GM19193 (cell line): ENCODE measurements around the gene TNMD.

ENCODE experiments used
- POLR2A ChIP-seq: IDR thresholded peaks from 4 replicates; pipeline ENCODE4 v1.6.1; 2011; ENCODE audit not compliant: insufficient read depth, insufficient read length; ENCODE audit errors: extremely low read depth

TNMD gene

GRCh38 chrX:100584611-100585010, at the start of gene TNMD:
Gene TNMD, plus strand, starts transcription at chrX:100584936. Its CDS starts 83 bp downstream, at chrX:100585019.
- TF ChIP-seq POLR2A, result no peak

GRCh38 chrX:100586747-100587146, 2.0 kb downstream of the TNMD start:
- TF ChIP-seq POLR2A, result no peak

- TF ChIP-seq POLR2A, result no peak
These were observed 3.1 kb downstream of the TNMD start for GRCh38 chrX:100587861-100588260.

DNA sequence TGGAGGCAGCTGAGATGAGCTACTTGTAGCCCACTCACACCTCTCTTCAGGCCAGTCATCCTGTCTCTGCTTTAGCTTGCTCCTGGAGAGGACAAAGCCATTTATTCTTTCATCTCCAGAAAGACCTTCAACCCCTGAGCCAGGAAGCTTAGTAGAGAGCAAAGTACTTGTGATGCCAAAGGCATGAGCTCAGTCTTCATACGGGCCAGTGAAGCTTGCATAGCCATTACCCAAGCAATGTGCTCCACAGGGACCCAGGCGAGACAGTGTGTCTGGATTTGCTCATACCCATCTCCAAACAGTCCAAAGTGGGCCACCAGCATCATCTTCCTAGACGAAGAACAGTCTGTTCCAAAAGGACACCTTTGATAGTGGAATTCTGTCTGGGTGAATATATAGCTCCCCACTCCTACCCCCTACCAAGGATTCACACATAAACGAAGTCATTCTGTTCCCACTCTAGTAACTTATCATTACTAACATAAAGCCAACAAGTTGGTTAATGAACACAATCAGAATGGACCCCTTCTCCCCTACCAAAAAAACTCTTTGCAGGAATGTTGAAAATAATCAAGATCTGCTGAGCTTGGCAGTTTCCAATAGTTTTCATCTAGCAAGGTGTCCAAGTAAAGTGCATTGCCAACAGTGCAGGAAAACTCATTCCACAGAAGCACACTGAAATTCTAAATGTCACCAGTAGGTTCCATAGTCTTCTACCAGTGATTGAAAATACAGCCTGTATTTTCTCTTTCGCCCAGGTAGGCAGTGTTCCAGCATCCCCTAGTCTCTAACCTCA, 6.7 kb downstream of the TNMD start:
- no peak for TF ChIP-seq POLR2A

DNA sequence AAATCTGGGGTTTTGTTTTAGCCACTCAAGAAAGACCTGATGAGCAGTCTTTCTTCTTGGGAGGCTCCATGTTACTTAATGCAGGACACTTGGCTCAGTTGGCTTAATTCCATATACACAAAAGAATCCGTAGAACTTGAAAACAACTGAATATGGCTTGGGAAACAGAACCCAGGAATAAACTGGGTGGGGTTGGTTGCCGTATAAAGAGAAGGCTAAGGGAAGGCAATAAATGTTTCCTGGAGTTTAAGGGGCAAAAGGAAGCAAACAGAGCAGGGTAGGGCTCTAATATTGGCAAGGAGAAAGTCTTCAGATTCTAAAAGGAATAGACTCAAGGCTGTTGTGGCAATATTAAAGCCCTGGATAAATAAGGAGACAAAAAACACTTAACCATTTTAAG, 8.4 kb downstream of the TNMD start:
- no peak for TF ChIP-seq POLR2A

DNA sequence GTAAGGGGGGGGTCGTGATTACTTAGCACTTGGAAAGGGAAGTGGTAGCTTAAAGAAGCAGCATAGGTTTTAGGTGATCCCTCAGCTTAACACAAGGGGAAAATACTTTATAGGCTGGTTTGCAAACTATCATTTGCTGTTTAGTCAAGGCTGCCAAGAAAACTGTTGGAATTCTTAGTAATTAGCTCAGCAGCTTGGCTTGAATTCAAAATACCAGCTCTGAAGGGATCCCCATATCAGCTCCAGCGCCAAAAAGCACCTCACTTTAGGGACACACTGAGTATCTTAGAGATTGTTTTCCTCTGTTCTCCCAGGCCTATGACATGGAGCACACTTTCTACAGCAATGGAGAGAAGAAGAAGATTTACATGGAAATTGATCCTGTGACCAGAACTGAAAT, 8.8 kb downstream of the TNMD start:
- TF ChIP-seq POLR2A, result no peak

DNA sequence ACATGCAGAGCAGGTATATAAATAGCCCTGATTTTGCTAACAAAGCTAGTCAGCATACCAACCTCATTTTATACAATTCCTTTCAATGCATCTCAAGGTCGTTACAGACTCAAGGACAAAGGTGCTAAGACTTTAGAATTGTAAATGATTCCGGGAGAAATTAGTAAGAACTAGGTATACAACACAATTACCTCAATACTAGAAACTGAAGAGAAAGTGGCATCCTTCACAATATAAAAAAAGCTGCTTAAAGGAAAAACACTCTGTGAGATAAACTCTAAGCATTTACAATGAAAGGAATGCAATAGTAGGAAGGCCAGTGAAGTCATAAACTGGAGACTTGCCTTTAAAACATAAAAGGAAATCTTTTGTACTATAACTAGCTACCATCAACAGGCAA, 11.9 kb downstream of the TNMD start:
- TF ChIP-seq POLR2A, result no peak

- TF ChIP-seq POLR2A, result no peak
These were observed 14.7 kb downstream of the TNMD start for GRCh38 chrX:100599456-100599855.

DNA sequence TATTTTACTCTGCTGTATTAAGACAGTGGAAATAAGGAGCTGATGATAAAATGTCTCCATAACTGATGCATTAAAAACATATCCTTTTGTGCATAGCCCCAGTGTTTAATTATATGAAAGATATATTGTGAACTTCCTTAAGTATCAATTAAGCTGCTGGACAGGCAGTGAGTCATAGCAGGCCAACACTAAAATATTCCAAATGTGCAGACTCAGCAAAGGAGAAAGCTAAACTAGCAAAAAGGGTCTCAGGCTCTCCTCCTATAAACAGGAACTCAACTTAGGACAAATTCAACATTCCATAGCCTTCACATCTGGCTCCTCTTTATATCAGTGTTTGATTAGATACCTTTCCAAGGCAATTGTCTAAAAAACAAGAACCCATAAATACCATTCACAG, 15.6 kb downstream of the TNMD start:
- no peak for TF ChIP-seq POLR2A

DNA sequence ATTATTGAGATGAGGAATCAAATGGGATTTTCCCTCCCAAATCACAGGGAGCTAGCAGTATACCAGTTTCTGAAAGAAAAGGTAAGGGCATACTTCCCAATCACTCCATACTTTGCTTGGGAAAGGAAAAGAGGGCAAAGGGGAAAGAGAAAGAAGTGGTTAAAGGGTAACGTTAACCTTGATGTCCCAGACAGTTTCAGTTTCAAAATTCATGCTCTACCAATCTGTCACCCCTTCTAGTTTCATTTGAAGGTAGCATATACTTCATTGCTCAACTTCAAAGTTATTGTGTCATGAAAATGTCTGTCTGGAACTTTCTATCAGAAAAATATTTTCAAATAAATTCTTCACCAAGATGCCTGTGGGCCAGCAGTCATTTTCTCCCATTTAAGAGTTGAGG, 16.0 kb downstream of the TNMD start:
- TF ChIP-seq POLR2A, result no peak

GRCh38 chrX:100606753-100607152, 22.0 kb downstream of the TNMD start:
- no peak for TF ChIP-seq POLR2A

- TF ChIP-seq POLR2A, result no peak
These were observed 24.9 kb downstream of the TNMD start for GRCh38 chrX:100609591-100609990.

DNA sequence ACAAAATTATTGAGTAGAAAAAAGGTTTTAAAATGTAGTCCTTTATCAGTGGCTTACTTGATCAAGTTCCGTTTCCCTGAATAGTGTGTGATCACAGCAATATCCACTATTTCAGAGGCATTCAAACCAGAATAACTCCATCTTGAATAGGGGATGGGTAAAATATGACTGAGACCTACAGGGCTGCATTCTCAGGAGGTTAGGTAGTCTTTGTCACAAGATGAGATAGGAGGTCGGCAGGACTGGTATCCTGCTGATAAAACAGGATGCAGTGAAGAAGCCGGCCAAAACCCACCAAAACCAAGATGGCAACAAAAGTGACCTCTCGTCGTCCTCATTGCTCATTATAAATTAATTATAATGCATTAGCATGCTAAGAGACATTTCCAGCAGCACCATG, 27.2 kb downstream of the TNMD start:
- no peak for TF ChIP-seq POLR2A

DNA sequence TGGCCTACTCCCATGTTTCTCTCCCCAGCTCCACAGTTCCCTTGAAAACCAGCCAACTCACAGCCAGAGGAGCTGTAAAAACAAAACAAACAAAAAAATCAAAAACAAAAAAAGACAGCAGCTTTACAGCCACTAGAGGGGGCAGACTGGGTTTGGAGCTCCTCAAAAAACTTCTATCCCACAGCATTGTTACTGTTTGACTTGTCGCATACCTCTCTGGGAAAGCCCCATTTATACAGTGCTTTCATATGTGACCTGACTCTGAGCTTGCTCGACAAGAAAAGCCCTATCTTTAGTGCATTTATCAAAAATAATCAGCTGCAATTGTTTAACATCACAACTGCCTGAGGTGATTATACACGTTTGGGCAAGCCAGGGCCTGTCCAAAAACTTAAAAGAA, 30.3 kb downstream of the TNMD start:
- TF ChIP-seq POLR2A, result no peak

DNA sequence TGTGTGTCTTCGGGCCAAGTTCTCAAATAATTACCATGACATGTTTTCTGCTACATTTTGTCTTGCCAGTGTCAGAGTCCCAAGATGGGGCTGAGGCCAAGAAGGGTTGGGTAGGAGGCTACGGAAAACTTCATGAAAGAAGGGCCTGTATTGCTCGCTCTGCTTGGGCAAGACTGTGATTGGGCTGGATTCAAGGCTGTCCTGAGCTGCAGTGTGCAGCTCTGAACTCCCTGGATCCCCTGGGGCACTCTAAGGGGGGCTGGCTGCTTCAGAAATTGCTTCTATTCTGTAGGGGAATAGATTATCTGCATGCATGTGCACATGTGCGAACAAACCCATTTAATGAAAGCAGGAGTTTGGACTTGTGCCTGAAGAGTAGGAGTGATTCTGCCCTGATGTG, 38.3 kb downstream of the TNMD start:
- no peak for TF ChIP-seq POLR2A

DNA sequence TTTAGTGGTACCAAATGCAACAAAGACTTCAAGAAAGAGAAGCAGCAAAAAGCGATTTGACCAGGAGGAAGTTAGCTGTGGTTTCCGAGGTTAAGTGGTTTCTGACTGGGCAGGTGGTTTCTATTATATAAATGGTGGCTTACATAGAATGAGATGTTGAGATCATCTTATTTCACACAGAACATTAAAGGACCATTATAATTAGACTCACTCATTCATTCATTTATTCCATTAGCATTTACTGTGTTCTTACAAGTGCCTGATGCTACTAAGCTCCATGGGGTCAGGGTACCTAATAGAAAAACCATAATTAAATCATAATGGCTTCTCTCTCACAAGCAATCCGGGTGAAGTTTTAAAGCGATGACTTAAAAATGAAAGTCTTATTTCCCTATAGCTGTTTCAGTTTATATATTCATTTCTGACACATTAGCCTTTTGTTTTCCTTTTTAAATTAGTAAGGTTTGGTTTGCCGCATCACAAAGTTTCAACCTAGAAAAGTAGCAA, 41.3 kb downstream of the TNMD start:
- no peak for TF ChIP-seq POLR2A
